Mucosa of stomach (tissue), 1 donor: ENCODE measurements around the gene ZNRF3.

ENCODE experiments used
- H3K27me3 ChIP-seq: one replicate; pipeline ENCODE4 v1.7.0; 2013; ENCODE audit warnings: mild to moderate bottlenecking, low read length; ENCODE audit not compliant: control insufficient read depth, insufficient read depth
- H3K36me3 ChIP-seq: one replicate; pipeline ENCODE4 v1.7.0; 2013; ENCODE audit warnings: low read length; ENCODE audit not compliant: control insufficient read depth, insufficient read depth
- H3K4me1 ChIP-seq: one replicate; pipeline ENCODE4 v1.7.0; 2013; ENCODE audit warnings: mild to moderate bottlenecking, low read length; ENCODE audit not compliant: control insufficient read depth, insufficient read depth
- H3K4me3 ChIP-seq: one replicate; pipeline ENCODE4 v1.7.0; 2013; ENCODE audit warnings: low read length
- H3K9ac ChIP-seq: one replicate; pipeline ENCODE4 v1.7.0; 2013; ENCODE audit warnings: mild to moderate bottlenecking, low read length, moderate library complexity
- H3K9me3 ChIP-seq: one replicate; pipeline ENCODE4 v1.7.0; 2013; ENCODE audit warnings: mild to moderate bottlenecking, low read length, moderate library complexity; ENCODE audit not compliant: control insufficient read depth
- donor health status: Pancreatic carcinoma.

ZNRF3 gene

DNA sequence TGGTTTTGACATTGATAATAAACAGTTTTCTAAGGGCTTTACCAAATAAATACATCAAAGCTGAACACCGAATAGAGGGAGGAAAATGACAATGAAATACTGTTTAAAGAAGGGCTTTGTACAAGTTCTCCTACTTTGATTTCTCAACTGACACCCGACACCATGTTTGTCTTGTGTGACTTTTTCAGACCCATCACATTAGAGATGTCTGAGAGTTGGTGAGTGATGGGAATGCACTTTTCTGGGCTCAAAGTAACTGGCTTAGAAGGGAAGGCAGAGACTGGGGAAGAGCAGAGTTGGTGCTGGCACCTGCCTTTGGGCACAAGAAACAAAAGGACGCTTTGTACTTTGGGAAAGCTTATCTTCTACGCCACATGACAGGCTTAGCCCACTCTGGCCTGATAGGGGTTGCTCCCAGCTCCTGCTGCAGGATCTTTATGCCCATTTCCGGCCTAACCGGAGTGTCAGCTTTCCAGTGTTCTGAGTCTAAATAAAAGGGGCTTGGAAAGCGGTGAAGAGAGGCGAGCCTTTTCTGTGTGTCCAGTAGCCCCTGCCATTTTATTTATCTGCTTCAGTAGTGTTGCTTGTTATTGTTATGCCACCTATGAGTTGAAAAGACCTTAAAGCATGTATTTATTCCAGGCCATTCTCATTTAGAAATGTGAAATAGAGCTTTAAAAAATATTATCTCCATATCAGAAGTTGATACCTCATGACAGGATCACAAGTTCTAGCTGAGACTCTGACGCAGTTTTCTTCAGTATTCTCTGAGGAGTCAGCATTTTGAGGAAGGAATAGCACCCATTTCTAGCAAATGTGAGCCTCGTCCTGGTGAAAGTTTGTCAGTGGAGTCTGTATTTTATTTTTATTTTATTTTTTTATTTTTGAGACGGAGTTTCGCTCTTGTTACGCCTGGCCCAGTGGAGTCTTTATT is 213.6 kb downstream of the ZNRF3 start:
- Histone ChIP-seq H3K9ac (no peak overlapping the region), H3K4me1 (peaks cover 16% of the 10 kb centered on the region), H3K27me3 (no peaks in the 10 kb centered on the region), H3K36me3 (no peaks in the 10 kb centered on the region), H3K4me3 (no peak overlapping the region), H3K9me3 (no peaks in the 10 kb centered on the region)

DNA sequence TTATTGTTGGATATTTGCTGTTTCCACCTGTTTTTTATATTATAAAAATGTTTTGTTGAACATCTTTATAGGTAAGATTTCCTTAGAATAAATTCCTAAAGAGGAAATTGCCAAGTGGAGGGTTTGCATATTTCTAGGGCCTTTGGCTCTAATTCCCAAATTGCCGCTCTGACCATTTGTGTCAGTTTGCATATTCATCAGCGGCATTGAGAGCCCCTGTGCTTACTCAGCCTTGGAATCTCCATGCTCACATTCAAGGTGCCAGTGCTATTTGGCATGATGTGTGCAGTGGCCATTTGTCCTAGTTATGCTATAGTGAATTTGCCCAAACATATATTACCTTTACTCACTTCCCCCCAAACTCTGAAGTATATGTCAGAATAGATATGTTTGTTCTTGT is 214.9 kb downstream of the ZNRF3 start:
- Histone ChIP-seq H3K27me3 (no peaks in the 10 kb centered on the region), H3K4me1 (peaks cover 8% of the 10 kb centered on the region), H3K4me3 (no peak overlapping the region), H3K36me3 (no peaks in the 10 kb centered on the region), H3K9ac (no peak overlapping the region), H3K9me3 (no peaks in the 10 kb centered on the region)

DNA sequence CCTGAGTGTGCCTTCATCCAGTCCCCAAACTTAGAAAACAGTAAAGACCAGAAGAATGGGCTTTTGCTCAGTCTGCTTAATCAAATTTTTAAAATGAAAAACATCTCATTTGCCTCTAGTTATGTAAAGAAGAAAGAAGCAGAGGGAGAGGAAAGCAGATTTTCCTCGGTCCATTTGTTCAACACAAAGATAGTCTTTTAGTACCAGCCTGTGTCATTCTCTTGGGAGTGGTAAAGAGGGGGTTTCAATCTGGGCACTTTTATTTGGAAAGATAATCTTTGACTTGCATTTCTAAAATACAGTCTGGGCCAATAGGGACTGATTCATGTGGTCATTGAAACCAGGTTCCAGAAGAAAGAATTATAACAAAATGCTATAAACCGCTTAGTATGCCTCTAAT is 218.9 kb downstream of the ZNRF3 start:
- Histone ChIP-seq H3K36me3 (no peaks in the 10 kb centered on the region), H3K9me3 (no peaks in the 10 kb centered on the region), H3K9ac (no peak overlapping the region), H3K4me1 (no peaks in the 10 kb centered on the region), H3K4me3 (no peak overlapping the region), H3K27me3 (no peaks in the 10 kb centered on the region)

DNA sequence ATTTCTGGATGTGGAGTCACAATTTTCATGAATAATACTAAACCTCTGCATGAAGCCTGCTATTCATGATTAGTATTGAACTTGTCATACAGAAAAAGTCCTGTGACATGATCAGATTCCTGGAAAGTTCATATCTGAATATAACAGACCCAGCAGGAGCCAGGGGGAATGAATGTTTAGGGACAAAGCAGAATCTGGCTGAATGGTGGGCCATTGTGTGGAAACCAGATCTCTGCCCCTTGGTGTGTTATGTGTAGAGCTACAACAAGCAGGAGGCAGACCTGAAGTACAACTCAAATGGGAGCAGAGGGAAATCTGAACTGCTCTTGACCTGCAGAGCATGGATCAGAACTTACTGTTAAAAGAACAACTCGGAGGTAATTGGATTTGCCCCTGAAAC is 219.7 kb downstream of the ZNRF3 start:
- Histone ChIP-seq H3K27me3 (no peaks in the 10 kb centered on the region), H3K36me3 (no peaks in the 10 kb centered on the region), H3K9me3 (no peaks in the 10 kb centered on the region), H3K9ac (no peak overlapping the region), H3K4me1 (no peaks in the 10 kb centered on the region), H3K4me3 (no peak overlapping the region)

DNA sequence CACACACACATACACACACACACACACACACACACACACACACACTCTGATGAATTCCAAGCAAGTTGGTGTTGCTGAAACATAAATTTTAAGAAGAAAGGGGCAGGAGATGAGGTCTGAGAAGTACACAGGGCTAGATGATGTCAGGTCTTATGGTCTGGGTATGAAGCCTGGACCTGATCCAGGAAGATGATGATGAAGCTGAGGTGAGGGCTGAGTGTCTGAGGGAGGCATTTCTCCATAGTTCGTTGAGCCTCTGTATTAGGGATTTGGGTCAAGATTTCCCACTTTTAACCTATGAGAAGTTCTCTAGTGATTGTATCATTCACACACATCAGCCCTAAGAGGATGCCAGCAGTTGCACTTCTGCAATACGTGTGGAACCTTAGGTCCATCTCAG is 222.1 kb downstream of the ZNRF3 start:
- Histone ChIP-seq H3K4me3 (no peak overlapping the region), H3K9me3 (no peaks in the 10 kb centered on the region), H3K27me3 (no peaks in the 10 kb centered on the region), H3K36me3 (no peaks in the 10 kb centered on the region), H3K4me1 (no peaks in the 10 kb centered on the region), H3K9ac (no peak overlapping the region)

DNA sequence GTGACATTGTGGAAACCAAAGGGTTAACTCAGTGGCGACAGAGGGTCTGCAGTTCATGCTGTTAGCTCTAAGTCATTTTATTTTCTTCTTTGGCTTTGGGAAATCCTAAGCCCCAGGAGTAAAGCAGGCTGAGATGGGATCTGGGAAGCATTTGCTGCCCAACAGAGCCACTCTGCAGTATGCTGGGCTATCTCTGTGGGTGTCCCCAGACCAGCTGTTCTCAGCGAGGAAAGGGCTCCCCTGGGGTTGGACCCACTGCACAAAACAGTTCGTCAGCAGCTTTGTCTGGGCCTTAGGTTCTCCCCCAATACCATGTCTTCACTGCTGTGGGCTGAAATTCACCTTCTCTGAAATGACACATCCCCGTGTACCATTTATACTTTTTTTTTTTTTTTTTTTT is 223.5 kb downstream of the ZNRF3 start:
- Histone ChIP-seq H3K36me3 (no peaks in the 10 kb centered on the region), H3K27me3 (no peaks in the 10 kb centered on the region), H3K9ac (no peak overlapping the region), H3K4me3 (no peak overlapping the region), H3K4me1 (no peaks in the 10 kb centered on the region), H3K9me3 (no peaks in the 10 kb centered on the region)
